IMR-90 (cell line): ENCODE data around the gene ADRB2. TPM values are rescaled to one million over a fixed set of nuclear protein-coding genes. Genes with fewer than 3 reads are reported as not detected.

Source experiments
- ATAC-seq: fragments of 200-7000 bp; cut with Tn5 transposase; 2 replicates; pipeline ENCODE4 v1.9.1; 2020; ENCODE audit warnings: low read depth, mild to moderate bottlenecking, moderate library complexity
- BruUV-seq: library from RNA; stranded (reverse); fragments of 400-500 nt; replicated peaks from 2 replicates; lab custom pipeline; 2021; lab: Mats Ljungman, UMichigan
- CTCF ChIA-PET: fragments of 300-600 bp; formaldehyde crosslinking; extraction: SDS; loops from one replicate; lab custom pipeline; 2021; ENCODE audit warnings: antibody characterized with exemption; lab: Yijun Ruan, JAX
- POLR2A ChIA-PET: fragments of 300-600 bp; sonication (Branson Sonifier 250); formaldehyde crosslinking; loops from one replicate; lab custom pipeline; 2022; ENCODE audit warnings: antibody characterized with exemption; ENCODE audit not compliant: unreplicated experiment; lab: Charles Lee
- DNase-seq: peaks from one replicate; pipeline ENCODE4 v3.0.0; 2013
- H2AFZ ChIP-seq: replicated peaks from 2 replicates; pipeline ENCODE3; 2013; ENCODE audit warnings: low read length, mild to moderate bottlenecking; ENCODE audit not compliant: poor library complexity
- H2AK5ac ChIP-seq: 2 replicates; pipeline ENCODE4 v1.6.1; 2013; ENCODE audit warnings: low read depth, low read length, inconsistent platforms
- H2AK9ac ChIP-seq: replicated peaks from 2 replicates; pipeline ENCODE3; 2013; ENCODE audit warnings: mild to moderate bottlenecking, low read depth, low read length, moderate library complexity; ENCODE audit not compliant: poor library complexity
- H2BK120ac ChIP-seq: 2 replicates; pipeline ENCODE4 v1.6.1; 2013; ENCODE audit warnings: low read depth, low read length, inconsistent platforms
- H2BK15ac ChIP-seq: 3 replicates; pipeline ENCODE4 v1.6.1; 2013; ENCODE audit warnings: low read depth, low read length, inconsistent platforms
- H2BK20ac ChIP-seq: 2 replicates; pipeline ENCODE4 v1.6.1; 2013; ENCODE audit warnings: low read depth, mild to moderate bottlenecking, inconsistent platforms, low read length, moderate library complexity
- H2BK5ac ChIP-seq: 2 replicates; pipeline ENCODE4 v1.6.1; 2013; ENCODE audit warnings: mild to moderate bottlenecking, low read depth, low read length, inconsistent platforms; ENCODE audit not compliant: poor library complexity, severe bottlenecking
- H3K14ac ChIP-seq: replicated peaks from 2 replicates; pipeline ENCODE4 v1.6.1; 2013; ENCODE audit warnings: low read depth, low read length, inconsistent platforms
- H3K18ac ChIP-seq: 2 replicates; pipeline ENCODE4 v1.6.1; 2013; ENCODE audit warnings: low read depth, low read length, control low read depth
- H3K23ac ChIP-seq: 2 replicates; pipeline ENCODE4 v1.6.1; 2013; ENCODE audit warnings: low read depth, low read length, inconsistent platforms
- H3K27ac ChIP-seq: 2 replicates; pipeline ENCODE4 v1.5.1; 2013; ENCODE audit warnings: mild to moderate bottlenecking, control low read depth, low read length; ENCODE audit not compliant: insufficient read depth
- H3K27me3 ChIP-seq: 2 replicates; pipeline ENCODE4 v1.6.1; 2013; ENCODE audit warnings: low read length; ENCODE audit not compliant: control insufficient read depth, insufficient read depth
- H3K36me3 ChIP-seq: 2 replicates; pipeline ENCODE4 v1.6.1; 2013; ENCODE audit warnings: low read length, mixed read lengths; ENCODE audit not compliant: control insufficient read depth, insufficient read depth
- H3K4ac ChIP-seq: 2 replicates; pipeline ENCODE4 v1.6.1; 2013; ENCODE audit warnings: low read depth, low read length, inconsistent platforms
- H3K4me1 ChIP-seq: 2 replicates; pipeline ENCODE4 v1.6.1; 2013; ENCODE audit warnings: low read length, mixed read lengths; ENCODE audit not compliant: control insufficient read depth, insufficient read depth
- H3K4me2 ChIP-seq: 2 replicates; pipeline ENCODE4 v1.6.1; 2013; ENCODE audit warnings: low read depth, mild to moderate bottlenecking, control low read depth, low read length, moderate library complexity
- H3K4me3 ChIP-seq: 2 replicates; pipeline ENCODE4 v1.5.1; 2013; ENCODE audit warnings: low read depth, mild to moderate bottlenecking, control low read depth, low read length, moderate library complexity; ENCODE audit not compliant: insufficient read depth
- H3K56ac ChIP-seq: 2 replicates; pipeline ENCODE4 v1.6.1; 2013; ENCODE audit warnings: low read length, inconsistent platforms; ENCODE audit not compliant: insufficient read depth; ENCODE audit errors: extremely low read depth
- H3K79me1 ChIP-seq, 2 experiments: 2 replicates each; pipeline ENCODE4 v1.6.1; 2013; ENCODE audit warnings: low read length in 2 of 2, inconsistent platforms in 1 of 2, low read depth in 1 of 2
- H3K9ac ChIP-seq: 2 replicates; pipeline ENCODE4 v1.6.1; 2013; ENCODE audit warnings: low read depth, low read length, control low read depth
- H3K9me1 ChIP-seq: 2 replicates; pipeline ENCODE4 v1.6.1; 2013; ENCODE audit warnings: low read length, inconsistent platforms; ENCODE audit not compliant: insufficient read depth
- H3K9me3 ChIP-seq: 2 replicates; pipeline ENCODE4 v1.6.1; 2013; ENCODE audit warnings: low read length; ENCODE audit not compliant: control insufficient read depth, insufficient read depth
- H4K20me1 ChIP-seq: 2 replicates; pipeline ENCODE4 v1.6.1; 2013; ENCODE audit warnings: low read length, inconsistent platforms; ENCODE audit not compliant: insufficient read depth
- H4K5ac ChIP-seq: 2 replicates; pipeline ENCODE4 v1.6.1; 2013; ENCODE audit warnings: mild to moderate bottlenecking, low read depth, low read length, control low read depth
- H4K8ac ChIP-seq, 2 experiments: 2 replicates each; pipeline ENCODE4 v1.6.1; 2013; ENCODE audit warnings: low read depth in 2 of 2, low read length in 2 of 2, control low read depth in 1 of 2, inconsistent platforms in 1 of 2
- H4K91ac ChIP-seq: 2 replicates; pipeline ENCODE4 v1.6.1; 2013; ENCODE audit warnings: low read depth, low read length, inconsistent platforms; ENCODE audit not compliant: insufficient read depth
- CHD1 ChIP-seq: IDR thresholded peaks from 2 replicates; pipeline ENCODE4 v1.6.1; 2012; ENCODE audit warnings: low read depth, low read length, improper control_type of control experiment
- CTCF ChIP-seq: conservative IDR thresholded peaks from 2 replicates; pipeline ENCODE4 v1.5.1; 2012; ENCODE audit warnings: mild to moderate bottlenecking, low read depth, low read length, improper control_type of control experiment
- MXI1 ChIP-seq: IDR thresholded peaks from 2 replicates; pipeline ENCODE4 v1.6.1; 2012; ENCODE audit warnings: low read depth, mild to moderate bottlenecking, low read length, moderate library complexity, borderline replicate concordance
- NFE2L2 ChIP-seq: fragments of 150-350 bp; IDR thresholded peaks from 2 replicates; pipeline ENCODE4 v1.6.1; 2016; ENCODE audit warnings: low read depth, mild to moderate bottlenecking, low read length
- SMC3 ChIP-seq: fragments of 150-350 bp; IDR thresholded peaks from 2 replicates; pipeline ENCODE4 v1.6.1; 2016; ENCODE audit warnings: low read depth, mild to moderate bottlenecking, antibody characterized with exemption, low read length, moderate library complexity
- WGBS, 2 experiments: methylation state at CpG; one replicate each; pipeline versions ENCODE4 v1.1.5 to v1.1.7; 2013; ENCODE audit warnings: missing lambda C conversion rate in 2 of 2; ENCODE audit not compliant: insufficient read length in 1 of 2; ENCODE audit errors: extremely low coverage in 2 of 2; 5-methylcytosine and 5-hydroxymethylcytosine counted together
- dilution Hi-C: fragments of 300-500 bp; cut with HindIII; formaldehyde crosslinking; loops from one replicate; pipeline ENCODE4 v1.14.3; 2018; ENCODE audit warnings: low sequenced_read_pairs; ENCODE audit not compliant: unreplicated experiment
- in situ Hi-C: fragments of 300-500 bp; cut with MboI; formaldehyde crosslinking; loops from 3 replicates; pipeline ENCODE4 v1.14.3; 2019; ENCODE audit warnings: low sequenced_read_pairs, inconsistent platforms, mixed read lengths
- intact Hi-C: fragments of 100-400 bp; cut with micrococcal nuclease; formaldehyde crosslinking; loops from 2 replicates; pipeline ENCODE4 v1.10.0; 2022
- polyA plus RNA-seq, 3 experiments: library from polyadenylated mRNA; depleted of rRNA; stranded (reverse); fragments of >200 nt; gene quantifications; 2 replicates each; pipeline ENCODE4 v1.2.3, GENCODE V29; 2012; ENCODE audit warnings: low replicate concordance in 1 of 3
- total RNA-seq: library from RNA; depleted of rRNA; stranded (reverse); fragments of >200 nt; gene quantifications from 2 replicates; pipeline ENCODE4 v1.2.3, GENCODE V29; 2012

Gene ADRB2
- total and polyA plus RNA-seq, 2 of the 4 experiments (the other 2 are of a cell fraction) = 1.6 to 3.4 TPM

DNA sequence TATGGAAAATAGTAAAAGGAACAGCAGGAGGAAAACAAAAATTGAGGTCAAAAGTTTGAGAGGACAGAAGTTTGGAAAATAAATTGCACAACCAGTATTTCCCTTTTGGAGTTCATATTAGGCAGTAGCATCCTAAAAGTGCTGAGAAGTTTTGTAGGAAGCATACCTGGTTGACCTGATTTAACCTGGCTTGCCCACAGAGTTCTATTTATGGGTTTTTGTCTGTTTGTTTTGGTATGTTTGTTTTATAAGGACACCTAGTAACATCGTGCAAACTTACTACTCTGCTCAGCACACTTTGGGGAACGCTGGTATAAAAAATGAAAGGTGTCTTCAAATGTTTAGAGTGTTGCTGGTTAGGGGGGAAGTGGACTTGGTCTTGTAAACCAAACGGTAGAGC is 15.1 kb downstream of the ADRB2 start:
- H2BK5ac ChIP-seq = no peak overlapping the region
- no peak overlapping the region for H2BK20ac ChIP-seq
- no peak overlapping the region for H2AK9ac ChIP-seq
- no peak overlapping the region for H4K8ac ChIP-seq
- intact Hi-C loops (no loop called here), dilution Hi-C loops (no loop called here), in situ Hi-C loops (no loop called here)
- no peaks in the 10 kb centered on the region for H4K20me1 ChIP-seq
- peaks cover 3 to 18% of the 10 kb centered on the region in 2 experiments; a peak in 3 of 4 replicates for H3K79me1 ChIP-seq
- no peak for TF ChIP-seq SMC3
- no peak for TF ChIP-seq CTCF
- TF ChIP-seq MXI1 = no peak
- TF ChIP-seq CHD1 = no peak
- no peak for TF ChIP-seq NFE2L2
- H3K9me1 ChIP-seq = peaks cover 13% of the 10 kb centered on the region
- no TSS peak for BruUV-seq
- no peak overlapping the region for H3K27ac ChIP-seq
- H3K23ac ChIP-seq = no peak overlapping the region
- H3K18ac ChIP-seq = no peak overlapping the region
- ChIA-PET POLR2A (no interaction called here), CTCF (no interaction called here)
- ATAC-seq = no peak
- H3K36me3 ChIP-seq = no peaks in the 10 kb centered on the region
- no peak overlapping the region for H3K9ac ChIP-seq
- H3K9me3 ChIP-seq = no peaks in the 10 kb centered on the region
- DNase-seq = no peak
- no peaks in the 10 kb centered on the region for H3K27me3 ChIP-seq
- no peak overlapping the region for H4K5ac ChIP-seq
- H3K14ac ChIP-seq = no peak overlapping the region
- no peak overlapping the region for H4K91ac ChIP-seq
- no peak overlapping the region for H3K4me3 ChIP-seq
- WGBS, 2 experiments = no CpG with 5 or more reads among the region's 3 CpGs
- H3K4me2 ChIP-seq = no peak overlapping the region
- H2BK15ac ChIP-seq = no peak overlapping the region
- no peak overlapping the region for H2AK5ac ChIP-seq
- no peak overlapping the region for H2BK120ac ChIP-seq
- no peak overlapping the region for H3K56ac ChIP-seq
- H2AFZ ChIP-seq = no peak overlapping the region
- H3K4me1 ChIP-seq = peaks cover 12% of the 10 kb centered on the region
- no peak overlapping the region for H3K4ac ChIP-seq
